ENCODE measurements around the gene TNIP1. TPM values are rescaled to one million over a fixed set of nuclear protein-coding genes. Genes with fewer than 3 reads are reported as not detected.

TNIP1 gene
- polyA plus RNA-seq, 12 donors, result 63.0 to 115 (median 79.8) TPM; not detected in 1

DNA sequence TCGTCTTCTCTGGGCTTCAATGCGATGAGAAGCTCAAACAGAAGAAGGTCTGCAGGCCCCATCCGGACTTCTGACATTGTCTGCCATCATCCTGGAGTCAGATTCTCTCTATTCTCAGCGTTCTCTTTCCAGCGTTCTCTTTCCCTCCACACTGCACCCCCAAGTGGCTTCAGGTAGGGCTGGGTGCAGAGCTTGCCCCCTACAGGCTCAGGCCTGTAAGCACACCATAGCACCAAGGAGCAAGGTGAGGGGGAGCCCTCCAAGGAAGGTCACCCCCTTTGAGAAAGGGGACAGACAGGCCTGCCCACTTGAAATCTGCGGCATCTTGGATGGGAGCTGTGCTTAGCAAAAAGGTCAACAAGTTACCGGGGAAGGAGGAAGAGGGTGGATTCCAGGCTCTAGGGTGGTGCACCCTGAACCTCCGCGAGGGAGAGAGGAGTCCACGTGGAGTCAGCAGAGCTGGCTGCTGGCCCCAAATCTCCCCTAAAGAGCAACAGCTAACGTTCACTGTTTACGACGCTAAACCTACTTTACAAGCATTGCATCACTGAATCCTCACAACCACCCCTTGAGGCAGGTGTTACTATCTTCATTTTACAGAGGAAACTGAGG, 32.9 kb downstream of the TNIP1 start:
- DNase-seq, result no peak

DNA sequence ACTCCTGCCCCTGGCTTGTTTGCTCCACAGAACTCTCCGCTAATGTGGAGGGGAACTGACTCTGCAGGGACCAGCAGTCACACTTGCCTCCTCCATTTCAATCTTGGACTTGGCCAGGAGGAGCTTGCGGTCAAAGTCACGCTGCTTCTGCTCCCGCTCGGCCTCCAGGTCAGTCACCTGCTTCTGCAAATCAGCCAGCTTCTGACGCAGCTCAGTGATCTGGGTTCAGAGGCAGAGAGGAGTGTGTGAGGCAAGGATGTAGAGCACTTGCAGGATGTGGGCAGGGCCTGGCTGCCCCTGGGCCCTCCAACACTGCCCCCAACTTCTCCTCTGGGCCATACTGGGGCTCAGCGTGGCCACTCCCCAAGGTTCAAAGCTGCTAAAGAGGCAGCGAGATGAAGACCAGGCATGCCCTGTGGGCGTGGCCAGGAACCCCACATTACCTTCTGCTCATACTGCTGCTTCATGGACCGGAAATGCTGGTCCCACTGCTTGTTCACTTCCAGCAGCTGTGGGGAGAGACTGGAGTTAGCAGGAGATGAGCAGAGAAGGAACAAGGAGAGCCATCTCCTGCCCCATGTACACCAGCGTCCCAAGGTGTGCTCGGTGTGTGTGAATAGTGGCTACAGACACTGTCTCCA, 38.3 kb downstream of the TNIP1 start:
- DNase-seq, result no peak

DNA sequence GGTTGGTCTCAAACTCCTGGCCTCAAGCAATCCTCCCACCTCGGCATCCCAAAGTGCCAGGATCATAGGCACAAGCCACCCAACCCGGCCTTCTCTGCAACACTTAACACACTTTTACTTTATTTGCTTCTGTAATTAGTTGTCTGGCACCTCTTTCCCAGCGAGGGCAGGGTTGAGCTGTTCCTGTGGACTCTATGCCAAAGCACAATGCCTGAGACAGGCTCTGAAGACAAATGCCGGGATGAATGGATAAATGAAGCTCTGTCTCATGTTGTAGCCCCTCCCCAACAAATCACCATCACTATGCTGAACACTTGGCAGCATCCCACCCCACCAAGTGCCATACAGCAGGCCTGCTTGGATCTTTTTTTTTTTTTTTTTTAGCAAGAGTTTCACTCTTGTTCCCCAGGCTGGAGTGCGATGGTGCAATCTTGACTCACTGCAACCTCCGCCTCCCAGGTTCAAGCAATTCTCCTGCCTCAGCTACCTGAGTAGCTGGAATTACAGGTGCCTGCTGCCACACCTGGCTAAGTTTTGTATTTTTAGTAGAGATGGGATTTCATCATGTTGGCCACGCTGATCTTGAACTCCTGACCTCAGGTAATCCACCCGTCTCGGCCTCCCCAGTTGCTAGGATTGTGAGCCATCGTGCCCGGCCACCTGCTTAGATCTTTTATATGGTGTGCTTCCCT, 39.1 kb downstream of the TNIP1 start:
- no peak for DNase-seq

DNA sequence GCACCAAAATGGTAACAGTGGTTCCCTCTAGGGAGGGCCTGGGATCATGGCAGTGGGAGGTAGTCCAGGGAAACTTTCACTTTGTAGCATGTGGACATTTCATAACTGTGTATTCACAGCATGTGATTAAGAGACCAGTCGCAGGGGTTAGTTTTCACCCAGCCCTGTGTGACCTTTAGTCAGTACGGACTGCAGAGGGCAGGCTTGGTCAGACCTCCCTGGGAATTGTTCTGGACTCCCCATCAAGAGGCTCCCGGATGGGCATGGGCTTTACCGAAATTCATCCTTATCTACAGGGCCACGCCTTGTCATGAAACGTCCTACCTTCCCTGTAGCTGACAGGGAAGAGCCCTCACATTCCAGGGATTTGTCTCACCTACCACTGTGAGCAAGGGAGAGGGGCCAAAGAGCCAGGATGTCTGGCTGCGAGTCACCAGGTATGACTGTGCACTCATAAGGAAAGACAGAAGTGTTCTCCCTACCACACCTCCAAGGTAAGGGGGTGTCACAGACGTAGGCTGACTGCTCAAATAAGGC, 40.6 kb downstream of the TNIP1 start:
- DNase-seq, result no peak

DNA sequence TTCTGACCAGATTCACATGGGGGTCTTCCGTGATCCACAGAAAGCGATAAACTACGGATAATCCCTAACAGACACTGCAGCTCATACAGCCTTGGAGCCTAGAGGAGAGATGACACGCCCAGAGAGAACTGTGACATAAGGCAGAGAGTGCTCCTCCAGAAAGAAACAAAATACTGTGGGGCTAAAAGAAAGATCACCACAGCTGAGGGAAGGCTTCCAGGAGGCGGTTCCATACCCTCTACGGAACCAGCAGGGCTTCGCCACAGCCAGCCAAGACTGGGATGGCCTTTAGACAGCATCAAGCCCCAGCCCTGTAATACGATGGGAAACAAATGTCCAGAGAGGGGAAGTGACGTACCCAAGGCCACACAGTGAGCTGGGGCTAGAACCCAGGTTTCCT, 41.2 kb downstream of the TNIP1 start:
- DNase-seq, result no peak

DNA sequence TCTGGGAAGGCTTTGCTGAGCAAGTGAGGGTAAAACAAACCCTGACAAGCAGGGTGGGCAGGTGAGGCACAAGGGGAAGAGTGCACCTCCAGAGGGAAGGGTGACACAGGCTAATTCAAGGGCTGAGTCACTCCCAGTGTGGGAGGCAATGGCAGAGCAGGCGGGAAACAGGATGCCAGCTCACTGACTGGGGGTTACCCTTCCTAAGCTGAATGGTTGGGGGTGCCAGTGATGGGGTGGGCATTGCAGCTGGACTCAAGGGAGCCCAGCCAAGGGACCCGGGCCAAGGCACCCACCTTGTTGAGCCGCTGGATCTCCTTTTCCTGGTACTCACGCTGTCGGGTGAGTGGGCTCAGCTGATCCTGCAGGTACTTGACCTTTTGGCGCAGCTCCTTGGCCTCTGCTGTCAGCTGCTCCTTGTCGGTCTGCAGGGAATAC, 42.0 kb downstream of the TNIP1 start:
- DNase-seq, result no peak

DNA sequence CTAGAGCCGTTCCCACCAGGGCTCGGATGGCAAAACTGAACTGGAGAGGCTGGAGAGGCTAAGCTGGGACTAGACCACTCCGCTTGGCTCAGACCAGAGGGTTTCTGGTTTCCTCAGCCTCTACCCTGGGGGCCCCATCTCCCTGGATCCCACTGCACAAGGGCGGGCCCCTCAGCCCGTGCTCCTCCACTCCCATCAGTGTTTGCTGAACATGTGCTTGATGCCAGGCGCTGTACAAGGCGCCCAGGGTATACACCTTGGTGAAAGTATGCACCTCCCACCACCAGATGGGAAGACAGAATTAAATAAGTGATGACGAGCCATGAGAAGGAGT, 42.5 kb downstream of the TNIP1 start:
- no peak for DNase-seq

DNA sequence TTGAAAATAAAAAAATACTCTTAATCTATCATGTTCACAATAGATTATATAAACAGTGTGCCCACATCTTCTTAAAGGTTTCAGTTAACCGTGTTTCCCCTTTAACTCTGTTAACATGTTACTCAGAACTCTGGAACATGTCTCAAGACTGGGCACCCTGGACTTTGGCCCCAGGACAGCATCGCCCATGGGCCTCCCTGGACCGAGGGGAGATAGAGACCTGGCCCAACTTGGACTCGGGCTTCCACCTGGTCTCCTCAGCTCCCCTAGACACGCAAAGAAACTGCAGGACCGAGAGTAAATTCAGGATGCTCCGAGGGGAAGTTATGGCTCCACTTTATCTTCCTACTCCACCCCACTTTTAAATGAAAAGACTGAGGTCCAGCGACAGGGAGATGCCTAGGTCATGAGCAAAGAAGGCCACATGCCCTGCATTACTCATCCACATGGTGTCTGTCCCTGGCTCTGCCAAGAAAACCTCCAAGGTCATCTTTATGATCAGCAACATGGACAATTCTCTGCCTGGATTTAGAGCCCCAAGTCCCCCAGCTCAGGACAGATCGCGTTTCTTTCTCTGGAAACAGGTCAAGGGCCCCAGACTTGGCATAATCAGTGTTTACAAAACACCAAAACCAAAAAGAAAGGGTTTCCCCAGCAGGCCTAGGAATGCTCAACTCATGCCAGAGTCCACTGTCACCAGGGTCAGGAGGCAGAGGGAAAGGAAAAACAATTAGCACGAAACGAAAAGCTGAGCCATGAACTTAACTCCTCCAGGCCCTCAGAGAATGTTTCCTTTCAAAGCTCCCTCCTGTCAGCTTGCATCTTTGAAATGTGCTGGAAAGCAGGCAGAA, 43.0 kb downstream of the TNIP1 start:
- DNase-seq, result peak; percentile 68

DNA sequence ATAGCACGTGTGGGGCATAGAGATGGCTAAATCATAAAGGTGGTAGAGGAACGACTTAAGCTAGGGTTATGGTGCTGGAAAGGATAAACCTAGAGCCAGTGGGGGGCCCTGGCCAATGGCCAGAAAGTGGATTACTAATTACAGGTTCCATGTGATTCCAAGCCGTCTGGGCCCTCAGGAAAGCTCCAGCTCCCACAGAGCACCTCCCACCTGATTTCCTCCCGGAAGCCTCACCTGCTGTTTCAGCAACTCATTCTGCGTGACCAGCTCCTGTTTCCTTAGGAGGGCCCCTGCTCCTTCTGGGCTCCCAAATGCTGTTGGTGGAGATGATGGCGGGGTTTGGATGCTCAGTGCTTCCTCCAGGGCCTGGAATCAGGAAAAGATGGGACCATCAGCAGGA, 44.3 kb downstream of the TNIP1 start:
- no peak for DNase-seq

DNA sequence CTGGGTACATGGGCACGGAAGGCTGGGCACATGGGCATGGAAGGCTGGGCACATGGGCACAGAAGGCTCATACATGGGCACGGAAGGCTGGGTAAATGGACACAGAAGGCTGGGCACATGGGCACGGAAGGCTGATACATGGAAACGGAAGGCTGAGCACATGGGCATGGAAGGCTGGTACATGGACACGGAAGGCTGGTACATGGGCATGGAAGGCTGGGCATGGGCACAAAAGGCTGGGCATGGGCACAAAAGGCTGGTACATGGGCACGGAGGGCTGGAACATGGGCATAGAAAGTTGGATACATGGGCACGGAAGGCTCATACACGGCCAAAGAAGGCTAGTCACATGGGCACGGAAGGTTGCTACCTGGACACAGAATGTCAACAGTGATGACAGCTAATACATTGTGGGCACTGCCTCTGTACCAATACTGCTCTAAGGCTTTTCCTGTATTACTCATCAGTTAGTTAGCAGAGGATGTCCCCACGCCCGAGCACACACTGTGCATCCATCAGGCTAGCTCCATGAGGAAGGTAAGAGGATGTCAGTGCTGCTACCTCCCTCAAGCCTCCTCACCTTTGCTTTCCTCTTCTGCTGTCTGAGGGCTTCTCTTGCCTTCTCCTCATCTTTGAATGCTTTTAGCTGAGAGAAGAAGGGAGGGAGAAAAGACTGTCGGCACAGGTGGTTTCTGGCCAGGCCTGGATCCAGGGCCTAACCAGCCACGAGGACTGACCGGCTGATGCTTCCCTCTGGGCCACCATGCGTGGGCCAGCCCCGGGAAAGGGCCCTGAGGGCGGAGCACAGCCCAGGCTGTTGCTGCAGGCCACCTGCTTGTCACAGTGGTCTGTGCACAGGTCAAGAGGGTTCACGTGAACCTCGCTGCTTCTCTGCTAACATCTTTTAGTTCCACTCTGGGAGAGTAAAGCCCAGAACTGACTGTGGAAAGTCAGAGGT, 46.1 kb downstream of the TNIP1 start:
- DNase-seq, result no peak

DNA sequence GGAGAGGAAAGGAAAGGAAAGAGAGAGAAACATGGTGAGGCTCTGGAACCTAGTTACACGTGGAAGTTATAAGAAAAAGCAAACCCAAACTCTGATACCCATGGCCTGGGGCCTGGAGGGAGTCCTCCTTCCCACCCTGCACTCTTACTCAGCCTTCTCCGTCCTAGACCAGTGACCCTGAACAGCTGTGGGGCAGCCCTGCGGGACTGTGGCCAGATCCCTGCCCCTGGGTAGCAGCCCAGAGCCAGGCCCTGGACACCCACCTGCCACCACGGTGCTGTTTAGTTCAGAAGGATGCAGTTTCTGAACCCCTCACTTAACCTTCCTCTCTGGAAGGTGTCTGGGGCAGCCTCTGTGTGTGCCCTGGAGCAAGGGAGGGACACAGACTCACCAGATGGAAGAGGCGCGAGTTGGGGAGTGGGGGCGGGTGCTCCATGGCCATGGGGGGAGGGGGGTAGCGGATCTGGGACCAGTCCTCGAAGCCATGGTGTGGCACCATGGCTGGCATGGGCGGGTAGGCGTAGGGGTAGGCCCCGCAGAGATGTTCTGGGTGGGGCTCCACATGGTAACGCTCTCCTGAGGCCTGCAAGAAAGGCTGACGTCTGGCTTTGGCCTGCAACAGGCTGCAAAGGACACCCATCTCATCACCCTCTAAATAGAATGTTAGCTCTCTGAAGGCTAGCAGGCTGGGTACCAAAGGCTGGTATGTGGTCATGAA, 47.5 kb downstream of the TNIP1 start:
- DNase-seq, result no peak

DNA sequence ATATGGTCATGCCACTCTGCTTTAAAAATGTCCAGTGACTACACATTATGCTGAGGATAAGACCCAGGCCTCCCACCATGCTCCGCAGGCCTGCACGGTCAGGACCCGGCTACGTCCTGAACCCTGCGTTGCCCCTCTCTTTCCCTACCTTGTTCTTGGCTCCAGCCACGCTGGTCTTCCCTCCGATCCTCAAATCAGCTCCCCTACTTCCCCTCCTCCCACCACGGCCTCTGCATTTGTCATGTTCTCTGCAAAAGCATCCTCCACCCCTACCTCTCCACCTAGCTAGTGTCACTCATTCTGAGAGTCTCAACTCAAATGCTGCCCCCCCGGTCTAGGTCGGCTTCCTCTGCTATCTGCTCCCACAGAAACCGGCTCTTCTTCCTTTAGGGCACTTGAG, 49.3 kb downstream of the TNIP1 start:
- no peak for DNase-seq

DNA sequence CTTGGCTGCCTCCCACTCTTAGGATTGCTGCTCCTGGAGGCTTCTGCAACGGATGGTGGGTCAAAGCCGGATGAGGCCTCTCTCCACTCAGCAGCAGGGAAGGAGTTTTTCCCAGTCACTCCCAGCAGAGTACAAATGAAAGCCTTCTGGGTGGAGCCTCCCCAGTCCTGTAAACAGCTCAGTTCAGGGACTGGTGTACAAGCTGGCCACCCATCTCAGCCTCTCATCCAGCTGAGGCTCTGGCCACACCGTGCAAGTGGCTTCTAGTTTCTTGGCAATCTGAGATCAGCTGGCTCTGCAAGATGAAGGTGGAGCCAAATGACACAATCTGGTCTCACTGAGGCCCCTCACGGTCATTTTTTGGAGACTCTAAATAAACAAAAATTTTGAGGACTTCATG, 50.5 kb downstream of the TNIP1 start:
- DNase-seq, result peak; percentile 84

DNA sequence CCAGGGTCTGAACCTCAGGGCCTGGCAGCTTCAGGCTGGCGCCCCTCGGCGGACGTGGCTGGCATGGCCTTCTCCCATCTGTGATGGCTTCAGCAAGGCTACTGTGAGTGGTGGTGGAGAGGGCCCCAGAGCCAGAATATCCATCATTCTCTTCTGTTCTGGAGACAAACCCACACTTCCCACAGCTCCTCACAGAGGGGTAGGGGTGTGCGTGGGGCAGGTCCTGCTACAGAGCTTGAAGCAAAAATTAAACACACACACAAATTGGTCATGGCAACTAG, 50.8 kb downstream of the TNIP1 start:
- no peak for DNase-seq

DNA sequence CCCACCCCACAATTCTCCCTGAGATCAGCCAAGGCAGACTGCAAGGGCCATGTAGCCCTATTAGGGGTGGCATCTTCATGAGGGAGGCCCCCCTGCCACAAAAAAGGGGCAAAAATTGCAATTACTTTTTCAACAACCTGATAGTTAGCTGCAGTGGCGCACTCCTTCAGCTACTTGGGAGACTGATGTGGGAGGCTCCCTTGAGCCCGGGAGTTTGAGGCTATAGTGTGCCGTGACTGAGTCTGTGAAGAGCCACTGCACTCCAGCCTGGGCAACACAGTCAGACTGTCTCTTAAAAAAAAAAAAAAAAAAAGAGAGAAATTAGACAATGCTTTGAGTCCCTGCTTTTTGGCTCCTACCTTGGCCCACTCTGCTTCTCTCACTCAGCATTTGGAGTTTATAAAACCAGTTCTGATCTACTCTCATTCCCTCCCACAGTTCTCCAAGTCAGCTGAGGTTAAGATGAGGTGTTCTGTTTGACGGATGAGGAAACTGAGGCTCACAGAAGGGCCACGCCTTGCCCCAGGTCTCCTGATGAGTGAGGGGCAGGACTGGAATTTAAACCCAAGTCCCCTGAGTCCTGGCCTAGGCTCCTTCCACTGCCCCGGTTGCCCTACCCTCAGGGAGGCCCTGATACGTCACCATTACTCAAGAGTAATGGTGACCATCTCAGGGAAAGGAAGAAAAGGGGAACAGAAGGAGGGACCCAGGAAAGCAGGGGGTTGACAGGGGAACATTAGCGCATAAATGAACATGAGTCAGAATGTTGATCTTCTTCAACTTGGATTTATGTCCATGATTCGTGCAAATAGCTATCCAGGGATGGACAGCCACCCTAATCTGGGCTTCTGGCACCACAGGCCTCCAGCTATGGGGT, 51.4 kb downstream of the TNIP1 start:
- DNase-seq, result no peak

DNA sequence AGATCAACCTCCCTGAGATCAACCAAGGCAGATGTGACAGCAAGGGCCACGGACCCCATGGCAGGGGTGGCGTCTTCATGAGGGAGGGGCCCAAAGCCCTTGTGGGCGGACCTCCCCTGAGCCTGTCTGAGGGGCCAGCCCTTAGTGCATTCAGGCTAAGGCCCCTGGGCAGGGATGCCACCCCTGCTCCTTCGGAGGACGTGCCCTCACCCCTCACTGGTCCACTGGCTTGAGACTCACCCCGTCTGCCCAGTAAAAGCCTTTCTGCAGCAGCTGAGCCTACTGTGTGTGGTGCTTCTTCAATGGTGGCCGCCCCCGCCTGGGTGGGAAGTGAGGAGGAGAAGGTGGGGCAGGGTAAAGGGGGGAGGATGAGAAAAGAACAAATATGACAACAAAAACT, 52.1 kb downstream of the TNIP1 start:
- no peak for DNase-seq

DNA sequence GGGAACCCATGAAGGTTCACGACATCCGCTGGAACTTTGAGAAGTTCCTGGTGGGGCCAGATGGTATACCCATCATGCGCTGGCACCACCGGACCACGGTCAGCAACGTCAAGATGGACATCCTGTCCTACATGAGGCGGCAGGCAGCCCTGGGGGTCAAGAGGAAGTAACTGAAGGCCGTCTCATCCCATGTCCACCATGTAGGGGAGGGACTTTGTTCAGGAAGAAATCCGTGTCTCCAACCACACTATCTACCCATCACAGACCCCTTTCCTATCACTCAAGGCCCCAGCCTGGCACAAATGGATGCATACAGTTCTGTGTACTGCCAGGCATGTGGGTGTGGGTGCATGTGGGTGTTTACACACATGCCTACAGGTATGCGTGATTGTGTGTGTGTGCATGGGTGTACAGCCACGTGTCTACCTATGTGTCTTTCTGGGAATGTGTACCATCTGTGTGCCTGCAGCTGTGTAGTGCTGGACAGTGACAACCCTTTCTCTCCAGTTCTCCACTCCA, 52.8 kb downstream of the TNIP1 start:
- no peak for DNase-seq

DNA sequence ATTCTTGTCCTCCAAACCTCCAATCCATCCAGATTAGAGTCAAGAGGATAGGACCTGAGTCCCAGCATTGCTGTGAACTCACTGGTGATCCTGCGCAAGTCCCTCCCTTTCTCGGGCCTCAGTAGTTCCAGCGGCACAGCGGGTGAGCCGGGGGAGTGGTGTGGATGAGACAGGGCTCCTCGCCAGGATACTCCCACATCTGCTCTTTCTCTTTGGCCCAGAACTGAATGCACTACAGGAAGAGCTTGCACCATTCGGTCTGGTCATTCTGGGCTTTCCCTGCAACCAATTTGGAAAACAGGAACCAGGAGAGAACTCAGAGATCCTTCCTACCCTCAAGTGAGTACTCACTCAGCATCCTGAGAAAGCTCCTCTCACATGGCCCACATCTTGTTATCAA, 54.2 kb downstream of the TNIP1 start:
- DNase-seq, result no peak

DNA sequence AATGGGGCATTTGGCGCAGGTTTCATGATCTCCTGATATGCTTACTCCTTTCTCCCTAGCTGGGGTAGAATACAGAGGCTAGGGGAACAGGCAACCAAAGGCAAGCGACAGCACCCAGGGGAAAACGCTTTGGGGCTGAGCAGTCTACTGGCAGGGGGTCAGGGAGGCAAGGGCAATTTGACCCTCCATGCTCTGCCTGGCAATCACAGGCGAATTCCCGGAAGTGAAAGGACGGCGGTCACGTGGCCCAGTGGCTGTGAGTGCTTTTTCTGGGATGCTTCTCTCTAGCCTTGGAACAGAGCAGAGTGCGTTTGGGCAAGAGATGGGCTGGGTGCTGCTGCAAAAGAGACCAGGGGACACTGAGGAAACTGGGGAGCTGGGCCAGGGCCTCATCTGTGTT, 54.7 kb downstream of the TNIP1 start:
- DNase-seq, result no peak

DNA sequence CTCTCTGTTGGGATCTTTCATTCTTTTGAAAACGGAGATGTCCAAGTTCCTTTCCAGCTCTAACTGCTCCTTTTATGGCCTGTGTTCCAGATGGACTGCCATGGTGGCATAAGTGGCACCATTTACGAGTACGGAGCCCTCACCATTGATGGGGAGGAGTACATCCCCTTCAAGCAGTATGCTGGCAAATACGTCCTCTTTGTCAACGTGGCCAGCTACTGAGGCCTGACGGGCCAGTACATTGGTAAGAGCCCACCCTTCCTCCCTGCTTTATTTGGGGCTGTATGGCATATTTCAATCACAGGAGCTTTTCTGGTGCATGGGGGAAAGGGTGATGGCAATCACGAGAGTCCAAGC, 55.6 kb downstream of the TNIP1 start:
- no peak for DNase-seq
